HPDE6-E6E7 (cell line): ENCODE measurements around the gene SPOCK1.

Experiments
- DNase-seq: peaks from one replicate; pipeline ENCODE4 v3.0.0; 2011; ENCODE audit warnings: missing footprints; ENCODE audit errors: extremely low spot score

SPOCK1 gene

DNA sequence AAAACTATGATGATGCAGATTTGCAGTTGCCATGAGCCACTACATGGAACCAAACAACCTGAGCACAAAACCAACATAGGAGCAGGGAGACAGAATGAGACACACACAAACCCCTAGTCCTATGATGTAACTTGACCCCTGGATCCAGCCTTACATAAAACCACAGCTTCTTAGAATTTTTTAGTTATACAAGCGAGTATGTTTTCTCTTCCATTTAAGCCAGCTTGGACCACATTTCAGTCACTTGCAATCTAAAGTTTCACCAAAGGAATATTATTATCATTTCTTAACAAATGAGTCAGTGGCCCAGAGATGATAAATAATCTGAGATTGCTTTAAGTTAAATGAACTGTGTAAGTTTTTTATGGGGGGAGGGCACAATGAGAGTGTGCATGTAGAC, 6.8 kb downstream of the SPOCK1 start:
- DNase-seq = no peak

DNA sequence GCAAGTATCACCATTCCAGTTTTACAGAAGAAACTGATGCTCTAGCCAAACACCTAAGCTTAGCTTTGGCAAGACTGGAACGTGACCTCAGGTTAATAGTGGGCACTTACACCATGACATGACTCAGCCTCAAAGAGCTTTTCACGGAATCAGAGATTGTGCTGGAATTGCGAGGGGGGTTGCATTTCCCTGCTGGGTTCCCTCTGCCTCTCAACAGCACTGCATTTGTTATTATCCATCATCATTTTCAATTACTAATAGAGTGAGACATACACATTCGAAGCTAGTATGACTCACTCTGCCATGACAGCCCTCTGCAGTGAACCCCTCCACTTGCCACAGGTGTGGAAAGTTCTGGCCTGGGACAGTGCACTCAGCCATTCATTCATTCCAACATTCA, 8.0 kb downstream of the SPOCK1 start:
- DNase-seq = no peak

DNA sequence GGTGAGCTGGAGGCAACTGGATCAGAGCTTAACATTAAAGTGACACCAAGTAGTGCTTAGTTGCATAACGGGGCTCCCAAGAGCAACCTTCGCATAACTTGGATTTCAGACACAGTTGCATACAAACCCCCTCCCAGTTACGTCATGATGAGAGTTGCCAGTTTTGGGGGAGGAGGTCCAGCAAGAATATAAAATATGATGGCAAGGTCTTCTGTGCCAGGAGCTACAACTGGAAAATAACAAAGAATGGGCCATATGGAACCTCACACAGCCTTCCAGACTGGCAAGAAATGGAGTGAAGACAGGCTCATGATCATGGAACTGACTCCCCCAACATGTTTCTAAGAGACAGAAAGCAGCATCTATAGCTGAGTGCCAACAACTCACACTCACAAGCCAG, 8.5 kb downstream of the SPOCK1 start:
- no peak for DNase-seq

DNA sequence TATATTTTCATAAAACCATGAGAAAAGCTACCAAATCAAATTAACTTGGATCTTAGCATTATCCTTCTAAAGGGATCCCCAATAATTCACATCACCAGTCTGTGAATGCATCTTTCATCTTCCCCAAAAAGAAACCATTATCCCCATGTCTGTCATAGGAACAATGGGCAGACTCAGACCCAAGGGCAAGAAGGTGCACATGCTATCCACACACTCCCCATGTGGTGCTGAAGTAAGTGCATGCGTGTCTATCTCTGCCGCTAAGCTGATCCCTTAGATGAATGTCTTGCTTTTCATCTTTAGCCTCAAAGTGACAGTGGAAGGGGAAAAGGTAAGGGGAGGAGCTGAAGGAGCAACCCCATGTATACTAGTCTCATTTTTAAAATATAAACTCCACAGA, 10.2 kb downstream of the SPOCK1 start:
- DNase-seq = no peak

DNA sequence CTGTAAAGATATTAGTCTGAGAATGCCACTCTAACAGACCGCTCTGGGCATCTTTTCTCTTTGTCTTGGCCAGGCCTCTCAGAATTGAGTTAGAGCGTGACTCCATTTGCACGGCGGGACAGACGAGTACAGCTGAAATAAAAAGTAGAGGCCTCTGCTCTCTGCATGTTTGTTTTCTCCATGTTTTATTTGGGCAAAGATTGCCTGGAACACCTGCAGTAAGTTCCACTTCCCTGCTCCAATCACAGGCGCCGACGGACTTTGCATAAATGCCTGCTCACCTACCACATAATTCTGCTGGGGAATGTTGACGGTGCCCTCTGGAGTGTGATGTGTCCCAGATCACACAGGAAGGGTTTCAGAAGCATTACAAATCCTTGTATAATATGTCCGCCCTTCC, 10.6 kb downstream of the SPOCK1 start:
- DNase-seq = no peak

DNA sequence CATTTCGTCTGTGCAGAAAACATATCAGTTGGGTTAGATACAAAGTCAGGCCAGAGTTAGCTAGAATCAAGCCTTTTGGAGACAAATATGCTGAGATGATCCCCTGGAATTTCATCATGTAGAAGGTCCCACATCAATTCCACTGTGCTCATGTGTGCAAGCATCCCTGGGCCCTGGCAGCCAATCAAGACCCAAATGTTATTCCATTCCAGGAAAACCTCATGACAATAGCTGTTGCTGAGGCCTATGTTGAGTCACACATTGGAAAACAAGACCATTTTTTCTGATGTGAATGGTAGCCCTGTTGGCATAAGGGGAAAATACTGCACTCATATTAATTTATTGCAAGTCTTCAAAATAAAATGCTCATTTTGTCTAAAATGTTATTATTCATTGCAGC, 11.5 kb downstream of the SPOCK1 start:
- no peak for DNase-seq

DNA sequence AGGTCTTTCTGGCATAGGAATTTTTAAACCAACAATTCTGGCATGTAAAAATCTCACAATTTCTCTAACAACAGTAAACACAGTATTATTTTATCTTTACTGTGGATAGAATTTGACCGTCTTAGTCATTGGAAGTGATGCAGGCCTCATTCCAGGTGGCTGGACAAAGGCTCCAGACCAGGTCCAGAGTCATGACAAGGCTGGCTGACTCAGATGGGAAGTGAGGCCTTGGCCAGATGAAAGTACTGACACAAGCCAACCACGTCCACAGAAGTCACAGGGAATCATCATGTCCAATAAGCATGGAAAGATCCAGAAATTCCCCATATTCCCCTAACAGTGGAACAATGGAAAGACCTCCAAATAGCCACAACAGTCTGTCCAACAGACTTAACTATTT, 12.4 kb downstream of the SPOCK1 start:
- no peak for DNase-seq

DNA sequence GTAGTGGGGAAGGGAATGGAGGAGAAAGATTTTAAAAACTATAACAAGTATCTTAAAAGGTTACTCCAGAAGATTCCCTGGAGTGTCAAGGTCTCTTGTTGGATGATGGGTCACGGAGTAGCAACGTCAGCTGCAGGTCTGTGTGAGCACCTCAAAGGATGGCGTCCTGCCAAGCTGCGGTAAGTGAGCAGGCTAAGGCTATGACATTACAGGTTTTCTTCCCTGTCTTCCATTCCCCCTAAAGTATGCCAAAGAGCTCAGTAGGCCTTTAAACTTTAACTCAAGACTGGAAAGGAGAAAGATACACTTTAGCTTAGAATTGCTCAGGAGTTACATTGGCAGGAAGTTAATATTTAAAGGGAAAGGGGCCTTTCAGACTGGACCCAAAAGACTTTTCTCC, 17.5 kb downstream of the SPOCK1 start:
- DNase-seq = no peak

DNA sequence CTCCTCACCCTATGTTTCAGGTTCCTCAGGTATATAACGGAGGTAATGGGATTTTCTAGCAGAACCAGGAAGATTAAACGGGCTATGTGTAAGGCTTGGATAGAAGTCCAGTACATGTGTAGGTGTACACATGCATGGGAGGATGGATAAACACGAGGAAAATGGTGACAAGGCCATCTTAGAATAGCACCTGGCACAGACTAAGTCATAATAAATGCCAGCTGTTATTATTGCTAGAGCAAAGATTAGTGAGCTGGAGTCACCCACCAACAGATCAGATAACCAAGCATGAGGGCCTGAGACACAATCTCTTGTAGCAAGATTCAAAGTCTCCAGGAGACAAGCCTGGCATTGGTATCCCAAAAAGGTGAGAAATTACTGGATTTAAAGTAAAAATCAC, 21.1 kb downstream of the SPOCK1 start:
- no peak for DNase-seq

DNA sequence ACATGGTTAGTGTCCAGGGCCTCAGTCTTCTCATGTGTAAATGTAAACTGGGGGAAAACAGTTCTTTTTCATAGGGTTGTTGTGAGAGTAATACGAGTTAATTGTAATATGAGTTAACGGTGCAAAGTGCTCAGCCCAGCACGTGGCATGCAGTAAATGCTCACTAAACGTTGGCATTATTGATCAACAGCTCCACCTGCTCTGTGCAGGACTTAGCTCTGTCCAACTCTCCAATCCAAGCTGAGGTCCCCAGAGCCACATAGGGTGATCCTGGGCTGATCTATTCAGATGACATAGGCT, 28.3 kb downstream of the SPOCK1 start:
- DNase-seq = no peak

DNA sequence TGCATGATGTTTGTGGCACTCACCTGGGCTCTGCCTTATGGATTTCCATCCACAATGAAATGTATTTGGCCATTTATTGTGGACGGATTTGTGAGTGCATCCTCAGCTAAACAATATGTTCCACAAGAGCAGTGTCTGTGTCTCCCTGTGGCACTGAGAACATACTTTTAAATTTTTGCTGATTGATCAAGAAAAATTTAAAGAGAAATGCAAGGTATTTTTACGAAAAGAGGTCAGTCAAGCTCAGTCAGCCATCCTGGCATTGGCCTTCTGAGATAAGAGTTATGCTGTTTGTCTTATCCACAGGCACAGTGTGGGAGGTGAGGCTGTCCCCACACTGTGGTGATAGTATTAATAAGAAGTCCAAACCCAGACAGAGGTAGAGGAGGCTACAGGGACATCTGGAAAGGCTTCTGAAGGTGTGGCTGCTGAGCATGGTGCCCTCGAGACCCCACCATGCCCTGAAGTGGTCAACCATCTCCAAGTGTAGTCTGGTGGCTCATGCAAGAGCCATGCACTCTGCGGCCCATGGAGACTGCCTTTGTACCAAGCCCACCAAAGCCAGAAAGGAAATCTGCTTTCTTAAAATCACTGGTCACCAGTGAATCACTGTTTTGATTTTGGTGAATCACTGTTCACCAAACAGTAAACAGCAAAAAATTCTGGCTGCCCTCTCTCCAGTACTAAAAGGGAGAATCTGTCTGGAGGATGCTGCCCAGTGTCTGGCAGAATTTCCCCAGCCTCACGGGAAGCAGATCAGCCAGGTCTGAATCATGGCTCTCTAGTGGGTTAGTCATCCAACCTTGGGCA, 28.8 kb downstream of the SPOCK1 start:
- peak; percentile 66 for DNase-seq

DNA sequence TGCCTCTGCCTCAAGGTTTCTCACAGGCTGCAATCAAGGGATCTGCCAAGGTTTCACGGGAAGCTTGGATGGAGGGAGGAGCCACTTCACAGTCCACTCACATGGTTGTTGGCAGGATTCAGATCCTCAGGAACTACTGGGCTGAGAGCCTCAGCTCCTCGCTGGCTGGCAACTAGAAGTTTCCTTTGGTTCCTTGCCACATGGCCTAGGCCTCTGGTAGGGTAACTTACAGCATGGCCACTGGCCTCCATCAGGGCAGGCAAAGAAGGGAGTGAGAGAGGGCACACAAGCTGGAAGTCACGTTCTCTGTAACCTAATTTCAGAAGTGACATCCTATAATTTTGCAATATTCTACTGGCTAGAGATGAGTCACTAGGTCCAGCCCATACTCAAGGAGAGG, 32.2 kb downstream of the SPOCK1 start:
- no peak for DNase-seq

DNA sequence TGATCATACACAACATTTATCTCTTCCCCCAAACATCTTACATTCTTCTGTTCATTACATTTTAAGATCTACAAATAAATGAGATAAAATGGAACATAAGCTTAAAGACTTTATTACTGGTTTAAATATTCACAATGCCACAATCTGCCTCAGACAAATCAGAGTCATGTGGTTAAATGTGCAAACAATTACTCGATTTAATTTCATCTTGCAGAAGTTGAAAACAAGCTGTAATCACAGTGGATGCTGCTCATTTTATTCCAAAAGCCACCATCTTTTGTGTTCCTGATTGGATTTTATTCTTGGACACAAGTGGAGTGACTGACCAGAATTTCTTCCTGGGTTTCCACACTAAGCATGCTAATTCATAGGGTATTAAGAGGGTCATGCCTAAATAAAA, 33.2 kb downstream of the SPOCK1 start:
- DNase-seq = no peak

DNA sequence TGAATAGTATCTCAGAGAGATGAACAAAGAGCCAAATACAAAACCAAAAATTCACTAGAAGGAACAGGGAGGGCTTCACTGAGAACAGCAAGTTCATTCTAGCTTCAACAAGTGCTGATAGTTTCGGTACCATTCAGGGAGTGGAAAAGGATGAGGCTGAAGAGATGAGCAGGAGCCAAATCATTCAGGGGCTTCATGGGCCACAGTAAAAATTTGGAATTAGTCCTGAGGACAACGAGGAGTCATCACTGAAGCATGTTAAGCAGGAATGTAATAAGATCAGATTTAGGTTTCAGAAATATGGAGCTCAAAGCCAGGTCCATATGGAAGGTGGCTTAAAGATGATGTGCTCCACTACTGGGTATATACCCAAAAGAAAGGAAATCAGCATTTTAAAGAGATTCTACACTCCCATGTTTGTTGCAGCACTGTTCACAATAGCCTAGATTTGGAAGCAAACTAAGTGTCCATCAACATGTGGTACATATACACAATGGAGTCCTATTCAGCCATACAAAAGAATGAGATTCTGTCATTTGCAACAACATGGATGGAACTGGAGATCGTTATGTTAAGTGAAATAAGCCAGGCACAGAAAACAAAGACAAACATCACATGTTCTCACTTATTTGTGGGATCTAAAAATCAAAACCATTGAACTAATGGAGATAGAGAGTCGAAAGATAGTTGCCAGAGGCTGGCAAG, 36.2 kb downstream of the SPOCK1 start:
- no peak for DNase-seq

DNA sequence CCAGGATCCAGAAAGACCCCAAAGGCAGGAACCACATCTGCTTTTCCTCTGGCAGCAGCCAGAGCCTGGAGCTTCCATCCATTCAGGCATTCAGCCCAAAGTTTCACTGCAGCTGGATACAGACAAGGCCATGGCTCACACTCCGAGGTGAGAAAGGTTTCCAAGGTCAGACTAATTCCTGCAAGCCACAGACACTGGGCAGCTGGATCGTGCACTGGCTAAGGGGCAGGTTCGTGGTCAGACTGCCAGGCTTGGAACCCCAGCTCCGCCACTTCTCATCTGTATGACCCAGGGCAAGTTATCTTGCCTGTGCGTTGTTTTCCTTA, 36.9 kb downstream of the SPOCK1 start:
- no peak for DNase-seq

DNA sequence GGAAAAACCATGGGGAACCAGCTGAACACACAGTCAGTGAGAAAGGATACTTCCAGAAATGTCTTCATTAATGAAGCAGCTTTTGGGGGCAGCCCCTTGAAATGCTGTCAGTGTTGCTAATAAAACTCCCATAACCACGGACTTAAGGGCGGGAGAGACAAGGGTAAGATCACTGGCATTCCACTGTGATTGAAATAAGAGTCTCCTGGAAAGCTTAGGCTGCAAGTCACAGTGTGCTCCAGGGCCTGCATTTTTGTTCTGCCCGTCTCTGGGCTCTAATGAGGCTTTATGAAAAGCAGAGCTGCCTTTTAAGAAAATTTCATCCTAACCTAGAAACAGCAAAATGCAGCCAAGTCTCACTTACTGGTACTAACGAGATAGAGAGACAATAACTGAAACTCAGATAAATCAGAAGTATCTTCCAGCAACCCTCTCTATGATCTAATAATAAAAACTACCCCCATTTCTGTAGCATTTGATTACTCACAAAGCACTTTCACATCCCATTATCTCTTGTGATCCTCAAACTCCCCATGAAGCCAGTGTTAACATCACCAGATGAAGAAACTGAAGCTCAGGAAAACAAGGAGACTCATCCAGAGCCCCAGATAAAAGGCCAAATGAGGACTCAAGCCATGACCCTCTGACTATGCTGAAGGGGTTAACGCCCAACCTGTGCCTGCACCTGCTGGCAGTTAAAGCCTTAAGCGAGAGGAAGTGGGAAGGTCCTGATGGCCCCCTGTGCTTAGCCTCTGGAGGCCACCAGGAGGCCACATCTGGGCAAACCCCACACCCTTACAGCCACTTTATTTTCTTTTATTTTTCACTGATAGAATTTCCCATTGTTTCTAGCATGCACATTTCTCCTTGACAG, 37.5 kb downstream of the SPOCK1 start:
- DNase-seq = no peak

DNA sequence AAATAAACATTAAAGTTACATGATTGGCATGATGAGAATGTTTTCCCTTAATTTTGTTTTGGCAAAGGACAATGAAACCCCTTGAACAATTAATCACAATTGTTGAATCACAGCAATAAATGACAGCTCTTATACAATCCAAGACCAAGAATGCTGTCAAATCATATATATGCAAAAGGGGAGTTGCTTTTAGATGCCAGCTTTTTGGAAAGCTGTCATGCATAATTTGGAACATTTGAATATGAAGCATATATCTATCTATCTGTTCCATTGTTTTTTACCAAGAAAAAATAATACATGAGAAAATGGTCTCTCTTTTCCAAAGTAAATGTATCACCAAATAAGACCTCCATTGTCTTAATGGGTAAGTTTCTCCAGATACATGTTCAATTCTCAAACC, 44.5 kb downstream of the SPOCK1 start:
- DNase-seq = no peak

DNA sequence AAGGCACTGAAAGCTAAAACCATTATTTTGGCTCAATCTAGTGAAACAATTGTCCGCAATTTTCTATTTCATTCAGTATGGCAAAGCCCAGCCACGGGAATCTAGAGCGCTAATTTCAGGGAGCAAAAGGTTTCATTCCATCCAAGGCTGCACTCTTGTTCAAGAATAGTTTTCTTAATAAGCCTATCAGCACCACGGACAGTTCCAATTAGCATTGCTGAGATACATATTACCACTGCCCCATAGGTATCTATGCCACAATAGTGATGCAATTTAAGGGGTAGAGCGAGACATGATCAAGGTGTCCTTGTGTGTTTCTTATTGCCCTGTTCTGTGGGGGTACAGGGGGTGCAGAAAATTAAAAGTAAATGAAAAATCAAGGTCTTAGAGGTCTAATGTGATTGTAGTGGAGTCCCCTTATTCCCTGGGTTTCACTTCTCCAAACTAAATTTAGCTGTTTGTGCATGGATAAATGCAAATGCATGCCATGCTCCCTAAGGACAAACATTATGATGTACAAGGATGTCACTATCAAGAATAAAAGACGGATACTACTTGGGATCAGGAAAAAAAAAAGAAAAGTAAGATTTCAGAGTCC, 45.5 kb downstream of the SPOCK1 start:
- DNase-seq = no peak

DNA sequence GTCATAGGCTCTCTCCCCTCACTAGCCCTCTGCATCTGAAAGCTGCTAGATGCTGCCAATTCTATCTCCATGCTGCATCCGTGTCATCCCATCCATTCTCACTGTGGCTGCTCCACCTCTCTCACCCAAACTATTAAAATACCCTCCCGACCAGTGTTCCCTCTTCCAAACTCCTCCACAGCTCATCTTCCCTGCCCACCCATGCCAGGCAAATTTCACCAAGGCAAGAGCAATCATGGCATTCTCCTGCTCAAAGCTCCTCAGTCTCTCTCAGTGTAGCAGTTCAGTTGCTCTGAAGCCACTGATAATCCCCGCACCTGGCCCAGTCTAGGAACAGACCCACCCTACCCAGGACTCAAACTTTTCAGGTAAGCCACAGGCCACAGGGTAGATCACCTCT, 48.4 kb downstream of the SPOCK1 start:
- no peak for DNase-seq

DNA sequence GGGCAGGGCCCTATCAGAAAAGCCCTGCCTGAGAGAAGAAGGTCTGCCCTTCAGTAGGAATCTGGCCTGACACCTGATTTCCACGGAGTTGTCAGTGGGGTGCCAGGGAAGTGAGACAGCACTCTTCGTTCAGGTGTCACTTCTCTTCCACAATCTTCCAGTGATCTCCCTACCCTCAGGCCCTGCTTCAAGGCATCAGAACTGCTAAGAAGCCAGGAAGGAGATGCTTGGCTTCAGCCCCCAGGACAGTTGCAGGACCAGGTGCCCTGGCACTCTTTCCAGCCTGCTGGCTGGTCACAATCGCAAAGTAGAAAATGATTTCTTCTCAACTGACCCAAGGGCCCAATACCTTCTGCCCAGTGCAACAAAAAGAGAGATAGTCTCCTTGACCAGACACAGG, 50.3 kb downstream of the SPOCK1 start:
- DNase-seq = no peak

DNA sequence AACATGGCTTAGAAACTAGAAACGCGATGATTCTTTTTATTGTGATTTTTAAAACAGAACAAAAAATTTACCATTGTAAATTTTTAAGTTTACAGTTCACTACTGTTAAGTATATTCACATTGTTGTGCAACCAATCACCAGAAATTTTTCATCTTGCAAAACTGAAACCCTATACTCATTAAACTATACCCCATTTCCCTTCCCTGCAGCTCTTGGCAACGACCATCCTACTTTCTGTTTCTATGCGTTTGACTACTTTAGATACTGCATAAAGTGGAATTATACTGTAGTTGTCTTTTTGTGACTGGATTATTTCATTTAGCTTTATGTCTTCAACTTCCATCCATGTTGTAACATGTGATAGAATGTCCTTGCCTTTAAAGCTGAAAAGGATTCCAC, 52.5 kb downstream of the SPOCK1 start:
- no peak for DNase-seq

DNA sequence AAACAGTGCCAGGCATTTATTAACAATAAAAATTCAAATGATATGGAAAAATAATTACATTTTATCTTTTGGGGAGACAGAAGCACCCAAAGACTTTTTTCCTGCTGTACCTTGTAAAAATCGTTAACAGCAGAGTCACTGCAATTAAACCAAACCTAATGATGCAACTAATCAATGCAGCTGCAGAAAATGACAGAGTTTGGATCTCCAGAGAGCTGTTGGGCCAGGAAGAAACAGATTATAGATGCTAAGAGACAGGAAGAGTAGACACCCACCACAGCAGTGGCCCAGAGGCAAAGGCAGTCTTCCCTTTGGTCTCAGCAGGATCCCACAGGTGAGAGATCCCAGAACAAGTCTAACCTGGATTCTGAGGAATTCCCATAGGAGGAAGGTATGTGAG, 53.0 kb downstream of the SPOCK1 start:
- DNase-seq = no peak

DNA sequence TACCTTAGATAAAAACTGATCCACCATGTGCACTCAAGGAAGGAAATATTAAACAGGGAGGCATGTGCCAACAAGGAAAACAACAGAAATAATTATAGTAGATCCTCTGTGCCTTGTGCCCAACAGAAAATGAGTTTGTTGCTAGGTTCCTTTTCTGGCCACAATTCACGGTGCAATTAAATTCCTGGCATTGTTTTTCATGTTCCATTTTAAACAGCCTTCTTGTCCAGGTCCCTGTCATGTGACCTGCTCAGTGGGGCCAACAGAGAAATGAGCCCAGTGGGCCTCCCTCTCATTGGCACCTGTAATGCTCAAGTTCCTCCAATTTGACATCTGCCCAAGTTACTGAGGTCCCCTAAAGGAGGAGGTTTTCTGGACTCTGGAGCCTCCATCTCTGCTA, 56.5 kb downstream of the SPOCK1 start:
- DNase-seq = no peak
